Measurements from ENCODE around the gene MORN3.
"Not testable (repeated sequence)": the region's sequence is repeated elsewhere in the genome, so short reads cannot be mapped to it uniquely, and the experiment has no call there.

MORN3 gene

DNA sequence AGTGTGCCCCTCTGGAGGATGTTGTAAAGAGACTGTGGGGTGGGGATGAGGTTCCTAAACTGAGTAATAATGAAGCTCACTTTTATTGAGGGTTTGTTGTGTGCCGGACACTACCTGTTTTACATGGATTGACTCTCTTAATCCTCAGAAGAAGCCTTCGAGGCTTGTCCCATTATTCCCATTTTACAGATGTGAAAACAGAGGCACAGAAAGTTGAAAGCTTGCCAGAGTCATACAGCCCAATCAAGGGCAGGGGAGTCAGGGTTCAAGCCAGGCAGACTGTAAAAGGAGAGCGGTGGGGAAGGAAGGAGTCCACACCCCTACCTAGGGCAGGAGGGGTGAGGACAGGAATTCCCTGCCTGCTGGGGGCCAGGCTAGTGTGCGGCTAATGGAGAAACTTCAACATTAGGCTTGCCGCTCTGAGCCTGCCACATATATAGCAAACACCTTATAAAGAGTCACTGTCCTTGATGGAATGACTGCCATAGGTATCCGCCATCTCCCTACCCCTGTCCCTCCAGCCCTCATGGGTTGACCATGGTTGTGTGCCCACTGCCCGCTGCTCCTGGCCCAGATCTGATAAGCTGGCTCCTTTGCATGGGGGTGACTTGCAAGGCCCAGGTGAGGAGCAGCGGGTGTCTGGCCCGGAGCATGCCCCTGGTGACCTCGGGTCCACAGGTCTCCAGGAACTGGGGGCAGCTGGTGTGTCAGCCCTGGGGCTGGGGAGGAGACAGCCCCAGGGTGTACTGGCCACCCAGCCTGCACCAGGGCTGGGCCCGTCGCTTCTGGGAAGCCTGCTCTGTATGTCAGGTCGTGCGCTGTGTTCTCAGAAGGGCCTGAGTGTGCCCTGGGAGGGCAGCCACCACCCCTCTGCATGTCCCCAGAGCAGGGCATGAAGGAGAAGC, 30.9 kb downstream of the MORN3 start:
- no peak for DNase-seq (ENCODE audit: low read depth)

DNA sequence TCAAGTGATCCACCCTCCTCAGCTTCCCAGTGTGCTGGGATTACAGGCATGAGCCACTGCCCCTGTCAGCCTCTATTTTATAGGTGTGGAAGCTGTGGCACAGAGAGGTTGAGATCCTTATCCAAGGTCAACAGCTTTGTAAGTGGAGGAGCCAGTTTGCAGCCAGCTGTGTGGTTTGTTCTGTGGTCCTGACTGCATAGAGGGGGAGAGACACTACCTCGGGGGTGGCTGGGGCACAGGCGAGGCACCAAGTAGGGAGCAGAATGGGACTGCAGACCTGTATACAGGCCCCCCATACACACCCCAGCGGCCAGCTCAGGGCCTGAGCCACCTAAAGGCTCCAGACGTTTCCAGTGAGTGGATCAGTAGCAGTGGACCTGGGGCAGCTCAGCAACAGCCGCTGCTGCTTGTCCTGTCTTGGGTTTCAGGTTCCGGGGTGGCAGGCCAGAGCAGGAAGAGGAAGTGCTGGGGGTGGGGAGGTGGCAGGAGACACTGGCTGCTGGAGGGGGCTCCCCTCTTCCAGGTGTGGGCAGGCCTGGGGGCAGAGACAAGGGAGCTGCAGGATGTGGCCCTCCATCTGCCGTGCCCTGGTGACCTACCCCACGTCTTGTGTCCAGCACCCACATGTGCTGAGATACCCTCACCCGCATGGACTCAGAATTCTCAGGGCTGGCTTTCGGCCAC, 32.1 kb downstream of the MORN3 start:
- no peak for DNase-seq (ENCODE audit: low read depth)

DNA sequence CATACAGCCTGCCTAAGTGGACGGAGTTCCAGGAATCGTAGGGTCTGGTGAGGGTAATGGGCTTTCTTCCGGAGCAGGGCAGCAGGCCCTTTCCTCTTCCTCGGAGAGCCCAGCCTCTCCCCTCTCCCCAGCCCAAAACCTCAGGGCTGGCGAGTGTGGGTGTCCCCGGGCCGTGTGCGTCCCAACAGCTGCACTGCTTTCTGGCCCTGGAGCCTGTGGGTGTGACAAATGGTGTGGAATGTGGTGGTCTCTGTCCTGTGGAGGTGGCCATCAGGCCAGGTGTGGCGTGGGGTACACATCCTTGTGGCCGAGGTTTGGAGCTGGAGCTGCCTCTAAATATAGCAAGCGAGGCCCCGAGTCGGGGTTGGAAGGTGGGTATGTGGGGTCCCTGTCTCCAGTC, 34.6 kb downstream of the MORN3 start:
- no peak for DNase-seq (ENCODE audit: low read depth)

DNA sequence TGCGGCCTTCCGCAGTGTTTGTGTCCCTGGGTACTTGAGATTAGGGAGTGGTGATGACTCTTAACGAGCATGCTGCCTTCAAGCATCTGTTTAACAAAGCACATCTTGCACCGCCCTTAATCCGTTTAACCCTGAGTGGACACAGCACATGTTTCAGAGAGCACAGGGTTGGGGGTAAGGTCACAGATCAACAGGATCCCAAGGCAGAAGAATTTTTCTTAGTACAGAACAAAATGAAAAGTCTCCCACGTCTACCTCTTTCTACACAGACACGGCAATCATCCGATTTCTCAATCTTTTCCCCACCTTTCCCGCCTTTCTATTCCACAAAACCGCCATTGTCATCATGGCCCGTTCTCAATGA, 35.6 kb downstream of the MORN3 start:
- not testable (repeated sequence) for DNase-seq (ENCODE audit: low read depth)

DNA sequence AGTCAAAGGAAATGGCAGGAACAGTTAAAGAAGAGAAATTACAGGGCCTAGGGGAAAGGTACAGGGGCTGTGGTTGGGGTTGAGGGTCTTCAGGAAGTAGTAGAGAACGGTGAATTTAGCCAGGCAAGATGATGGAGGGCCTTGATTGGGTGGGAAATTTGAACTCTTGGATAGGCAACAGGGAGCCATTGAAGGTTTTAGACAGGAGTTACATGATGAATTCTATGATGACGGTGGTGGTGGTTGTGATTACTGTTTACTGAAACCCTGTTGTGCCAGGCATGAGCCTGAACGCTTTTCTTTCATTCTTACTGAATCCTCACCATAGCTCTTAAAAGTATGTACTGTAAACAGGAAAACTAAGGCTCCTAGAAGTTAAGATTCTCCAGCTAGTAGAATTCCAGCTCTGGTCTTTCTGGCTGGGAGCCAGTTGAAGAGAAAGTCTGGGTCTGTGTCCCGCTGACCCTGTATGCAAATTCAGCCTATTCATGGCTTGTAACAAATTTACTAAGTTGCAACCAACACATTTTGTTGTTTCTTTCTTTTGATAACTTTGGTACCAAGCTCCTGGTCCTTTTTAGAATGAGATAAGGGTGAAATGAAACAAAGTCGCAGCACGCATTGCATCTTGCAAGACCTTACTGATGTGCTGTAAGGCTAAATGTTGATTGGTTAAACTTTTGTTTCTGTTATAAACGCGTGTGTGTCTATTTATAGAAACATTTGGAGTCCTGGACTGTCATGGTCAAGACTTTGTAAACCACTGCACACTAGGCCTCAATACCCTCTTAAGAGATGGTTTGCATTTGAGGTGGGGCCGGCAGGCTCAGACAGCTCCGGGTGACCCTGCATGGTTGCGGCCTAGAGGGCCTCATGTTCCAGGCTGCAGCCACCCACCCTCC, 37.1 kb downstream of the MORN3 start:
- no peak for DNase-seq (ENCODE audit: low read depth)

DNA sequence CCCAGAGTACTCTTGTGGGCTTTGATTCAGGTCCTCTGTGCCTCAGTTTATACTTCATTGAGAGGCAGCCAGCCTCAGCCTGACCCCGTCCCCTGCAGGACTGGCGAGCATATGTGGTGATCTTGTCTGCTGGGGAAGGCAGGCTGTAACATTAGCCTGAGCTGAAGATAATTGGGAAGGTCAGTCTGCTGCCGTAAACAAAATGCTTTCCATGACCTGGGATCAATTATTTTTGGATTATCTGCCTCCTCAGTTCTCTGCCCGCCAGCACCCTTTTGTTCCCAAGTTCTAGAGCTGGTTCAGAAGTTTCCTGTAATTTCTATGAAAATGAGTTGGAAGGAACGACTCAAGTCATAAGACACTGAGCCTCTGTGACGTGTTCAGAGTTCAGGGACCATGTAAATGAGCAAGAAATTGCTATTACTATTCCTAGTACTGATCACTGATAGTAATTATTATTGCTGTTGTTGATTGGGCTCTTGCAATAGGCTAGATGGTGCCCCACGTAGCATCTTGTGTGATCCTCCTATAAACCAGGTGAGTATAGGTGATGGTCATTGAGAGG, 38.6 kb downstream of the MORN3 start:
- DNase-seq (ENCODE audit: low read depth), result no peak

DNA sequence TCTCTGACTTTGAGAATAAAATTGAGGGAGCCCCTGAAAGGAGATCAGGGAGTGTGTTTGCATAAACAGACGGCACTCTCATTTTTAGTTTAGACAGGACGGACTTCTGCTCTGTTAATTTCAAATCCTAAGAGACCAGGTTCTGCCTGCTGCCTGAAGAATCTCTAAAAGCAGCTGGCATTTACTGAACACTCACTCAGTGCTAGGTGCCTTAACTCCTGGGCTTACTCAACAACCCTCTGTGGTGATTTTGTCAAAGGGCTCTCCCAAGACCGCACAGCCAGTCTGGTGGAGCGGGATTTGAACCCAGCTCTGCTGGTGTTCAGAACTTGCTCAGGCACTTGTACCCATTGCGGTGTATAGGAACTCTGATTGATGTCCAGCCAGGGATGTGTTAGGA, 40.9 kb downstream of the MORN3 start:
- DNase-seq (ENCODE audit: low read depth), result no peak

DNA sequence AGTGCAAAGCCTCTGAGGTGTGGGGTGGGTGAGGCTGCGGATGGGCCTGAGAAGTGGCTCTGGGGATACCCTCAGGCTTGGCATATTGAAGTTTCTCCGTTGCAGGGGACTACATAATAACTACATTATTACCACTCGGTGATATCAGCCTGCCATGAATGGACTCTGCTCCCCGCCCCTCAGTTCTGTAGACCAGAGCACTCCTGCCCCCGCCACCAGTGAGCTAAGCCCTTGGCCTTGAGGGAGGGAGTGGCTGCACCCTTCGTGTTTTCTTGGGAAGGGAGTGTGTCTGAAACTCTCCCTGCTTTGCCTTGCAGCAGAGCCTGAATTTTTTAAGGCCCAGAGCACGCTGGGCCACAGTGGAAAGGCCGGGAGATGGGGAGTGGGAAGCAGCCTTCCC, 41.4 kb downstream of the MORN3 start:
- DNase-seq (ENCODE audit: low read depth), result no peak

DNA sequence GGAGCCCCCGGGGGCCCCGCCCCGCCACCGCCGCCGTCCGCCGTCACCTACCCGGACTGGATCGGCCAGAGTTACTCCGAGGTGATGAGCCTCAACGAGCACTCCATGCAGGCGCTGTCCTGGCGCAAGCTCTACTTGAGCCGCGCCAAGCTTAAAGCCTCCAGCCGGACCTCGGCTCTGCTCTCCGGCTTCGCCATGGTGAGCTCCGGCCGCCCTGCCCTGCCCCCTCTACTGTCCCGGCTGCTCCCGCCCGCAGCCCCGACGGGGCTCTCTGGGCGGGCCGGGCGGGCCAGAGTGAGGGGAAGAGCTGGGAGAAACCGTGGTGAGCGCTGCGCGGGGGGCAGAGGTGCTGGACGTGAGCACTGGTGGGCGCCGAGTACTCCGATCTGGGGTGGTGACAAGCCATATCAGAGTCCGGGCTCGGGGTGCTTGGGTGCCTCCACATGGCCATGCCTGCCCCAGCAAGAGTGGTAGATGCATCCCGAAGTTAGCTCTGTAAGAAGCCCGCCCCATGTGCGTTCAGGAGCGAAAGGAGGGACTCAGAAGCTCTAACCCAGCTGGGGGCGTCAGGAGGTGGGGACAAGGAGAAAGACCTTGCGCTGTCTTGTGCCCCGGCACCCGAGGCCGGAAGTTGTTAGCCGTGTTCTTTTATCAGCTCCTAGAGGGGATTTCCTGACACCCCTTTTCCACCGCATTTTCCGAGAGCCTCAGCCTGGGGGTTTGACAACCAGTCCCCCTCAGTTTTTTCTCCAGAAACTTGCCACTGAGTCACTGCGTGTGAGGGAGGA, 42.4 kb downstream of the MORN3 start:
- peak; percentile 72 for DNase-seq (ENCODE audit: low read depth)

DNA sequence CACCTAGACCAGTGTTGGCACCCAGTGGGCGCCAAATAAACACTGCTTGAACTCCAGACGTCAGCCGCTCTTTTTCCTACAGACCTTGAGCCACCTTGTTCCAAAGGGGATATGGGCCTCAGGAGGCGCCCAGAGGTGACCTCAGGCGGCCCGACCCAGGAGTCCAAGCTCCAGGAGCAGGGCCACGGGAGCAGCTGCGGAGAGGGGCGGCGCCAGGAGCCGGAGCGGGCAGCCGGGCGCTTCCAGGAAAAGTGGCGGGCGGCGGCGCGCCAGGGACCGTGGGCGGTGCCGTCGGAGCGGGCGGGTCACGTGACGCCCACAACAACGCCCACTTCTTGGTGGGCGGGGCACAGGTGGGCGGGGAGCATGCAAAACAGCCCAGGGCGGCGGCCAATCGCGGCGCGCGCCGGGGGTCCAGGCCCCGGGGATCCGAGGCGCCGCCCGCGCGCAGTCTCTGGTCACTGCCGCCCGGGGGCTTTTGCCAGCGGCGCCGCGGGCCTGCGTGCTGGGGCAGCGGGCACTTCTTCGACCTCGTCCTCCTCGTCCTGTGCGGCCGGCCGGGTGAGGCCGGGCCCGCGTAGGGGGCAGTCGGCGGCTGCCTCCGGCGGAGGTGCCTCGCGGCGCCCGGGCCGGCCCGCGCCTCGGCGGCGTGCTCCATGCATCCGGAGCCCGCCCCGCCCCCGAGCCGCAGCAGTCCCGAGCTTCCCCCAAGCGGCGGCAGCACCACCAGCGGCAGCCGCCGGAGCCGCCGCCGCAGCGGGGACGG, 43.2 kb downstream of the MORN3 start, which contains the start of gene ORAI1:
TSS of gene ORAI1 (plus strand) at position 444 of the 766 bp plus-strand sequence.
- DNase-seq (ENCODE audit: low read depth), result peak; percentile 93

DNA sequence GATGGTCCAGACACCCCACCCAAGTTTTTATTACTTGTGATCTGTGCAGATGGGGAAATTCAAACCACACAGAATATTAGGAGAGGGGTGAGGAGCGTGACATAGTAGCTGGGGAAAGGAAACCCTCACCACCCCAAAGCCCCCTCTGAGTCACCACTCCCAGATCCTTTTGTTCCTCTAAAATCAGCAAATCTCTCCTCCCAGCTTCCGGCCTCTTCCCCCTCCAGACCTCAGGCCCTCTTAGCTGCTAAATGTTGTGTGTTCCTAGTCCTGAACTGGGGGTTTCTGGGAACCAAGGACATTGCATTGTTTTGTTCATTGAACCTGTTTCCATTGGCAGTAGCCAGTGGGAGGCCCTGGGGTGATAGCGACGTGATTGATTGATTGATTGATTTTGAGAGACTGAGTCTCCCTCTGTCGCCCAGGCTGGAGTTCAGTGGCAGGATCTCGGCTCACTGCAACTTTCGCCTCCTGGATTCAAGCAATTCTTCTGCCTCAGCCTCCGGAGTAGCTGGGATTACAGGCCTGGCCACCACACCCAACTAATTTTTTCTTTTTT, 49.0 kb downstream of the MORN3 start:
- no peak for DNase-seq (ENCODE audit: low read depth)

DNA sequence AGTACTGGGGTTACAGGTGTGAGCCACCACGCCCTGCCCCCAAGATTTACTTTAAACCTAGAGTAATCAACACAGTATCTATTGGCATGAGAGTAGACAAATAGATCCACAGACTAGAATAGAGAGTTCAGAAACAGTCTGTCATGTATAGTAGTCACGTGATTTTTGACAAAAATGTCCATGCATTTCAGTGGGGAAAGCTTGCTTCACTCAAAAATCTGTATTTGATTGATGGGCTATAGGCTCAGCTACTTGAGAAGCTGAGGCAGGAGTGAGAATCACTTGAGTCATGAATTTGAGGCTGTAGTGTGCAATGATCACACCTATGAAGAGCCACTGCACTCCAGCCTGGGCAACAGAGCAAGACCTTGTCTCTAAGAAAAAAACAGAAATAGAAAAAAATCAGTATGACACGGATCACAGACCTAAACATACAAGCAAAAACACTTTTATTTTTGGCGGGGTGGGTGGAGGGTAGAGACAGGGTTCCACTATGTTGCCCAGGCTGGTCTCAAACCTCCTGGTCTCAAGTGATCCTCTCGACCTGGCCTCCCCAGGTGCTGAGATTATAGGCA, 50.7 kb downstream of the MORN3 start:
- no peak for DNase-seq (ENCODE audit: low read depth)

DNA sequence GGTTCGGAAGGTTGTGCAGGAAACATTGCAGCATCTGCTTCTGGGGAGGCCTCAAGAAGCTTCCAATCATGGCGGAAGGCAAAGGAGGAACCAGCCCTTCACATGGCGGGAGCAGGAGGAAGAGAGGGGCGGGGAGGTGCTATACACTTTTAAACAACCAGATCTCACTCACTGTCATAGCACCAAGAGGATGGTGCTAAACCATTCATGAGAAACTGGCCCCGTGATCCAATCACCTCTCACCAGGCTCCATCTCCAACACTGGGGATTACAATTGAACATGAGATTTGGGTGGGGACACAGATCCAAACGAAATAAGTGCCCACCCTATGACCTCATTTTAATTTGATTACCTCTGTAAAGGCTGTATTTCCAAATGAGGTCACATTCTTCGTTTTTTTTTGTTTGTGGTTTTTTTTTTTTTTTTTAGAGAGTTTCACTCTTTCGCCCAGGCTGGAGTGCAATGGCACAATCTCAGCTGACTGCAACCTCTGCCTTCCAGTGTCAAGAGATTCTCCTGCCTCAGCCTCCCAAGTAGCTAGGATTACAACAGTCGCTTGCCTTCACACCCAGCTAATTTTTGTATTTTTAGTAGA, 54.5 kb downstream of the MORN3 start:
- DNase-seq (ENCODE audit: low read depth), result no peak

DNA sequence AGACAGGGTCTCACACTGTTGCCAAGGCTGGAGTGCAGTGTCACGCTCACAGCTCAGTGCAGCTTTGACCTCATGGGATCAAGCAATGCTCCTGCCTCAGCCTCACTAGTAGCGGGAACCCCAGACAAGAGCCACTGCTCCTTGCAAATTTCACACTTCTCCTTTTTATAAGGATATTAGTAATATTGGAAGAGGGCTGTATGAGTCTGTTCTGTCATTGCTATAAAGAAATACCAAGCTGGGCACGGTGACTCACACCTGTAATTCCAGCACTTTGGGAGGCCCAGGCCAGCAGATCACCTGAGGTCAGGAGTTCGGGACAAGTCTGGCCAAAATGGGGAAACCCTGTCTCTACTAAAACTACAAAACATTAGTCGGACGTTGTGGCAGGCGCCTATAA, 56.0 kb downstream of the MORN3 start:
- no peak for DNase-seq (ENCODE audit: low read depth)

DNA sequence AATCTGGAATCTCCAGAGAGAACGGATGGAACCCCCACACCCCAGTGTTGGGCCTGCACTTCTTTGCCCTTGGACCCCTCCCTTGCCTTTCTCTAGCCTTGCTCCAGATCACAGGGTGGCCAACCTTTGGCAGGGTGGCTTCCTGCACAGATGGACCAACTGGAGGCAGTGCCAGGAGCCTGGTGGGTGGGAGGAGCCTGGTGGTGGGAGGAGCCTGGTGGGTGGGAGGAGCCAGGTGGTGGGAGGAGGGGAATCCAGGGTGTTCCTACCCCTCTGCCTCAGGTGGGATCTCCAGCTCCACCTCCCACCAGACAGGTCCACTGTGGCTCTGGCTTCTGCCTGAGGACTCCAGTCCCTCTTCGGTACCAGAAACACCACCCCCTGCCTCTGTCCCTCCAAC, 58.1 kb downstream of the MORN3 start:
- no peak for DNase-seq (ENCODE audit: low read depth)

DNA sequence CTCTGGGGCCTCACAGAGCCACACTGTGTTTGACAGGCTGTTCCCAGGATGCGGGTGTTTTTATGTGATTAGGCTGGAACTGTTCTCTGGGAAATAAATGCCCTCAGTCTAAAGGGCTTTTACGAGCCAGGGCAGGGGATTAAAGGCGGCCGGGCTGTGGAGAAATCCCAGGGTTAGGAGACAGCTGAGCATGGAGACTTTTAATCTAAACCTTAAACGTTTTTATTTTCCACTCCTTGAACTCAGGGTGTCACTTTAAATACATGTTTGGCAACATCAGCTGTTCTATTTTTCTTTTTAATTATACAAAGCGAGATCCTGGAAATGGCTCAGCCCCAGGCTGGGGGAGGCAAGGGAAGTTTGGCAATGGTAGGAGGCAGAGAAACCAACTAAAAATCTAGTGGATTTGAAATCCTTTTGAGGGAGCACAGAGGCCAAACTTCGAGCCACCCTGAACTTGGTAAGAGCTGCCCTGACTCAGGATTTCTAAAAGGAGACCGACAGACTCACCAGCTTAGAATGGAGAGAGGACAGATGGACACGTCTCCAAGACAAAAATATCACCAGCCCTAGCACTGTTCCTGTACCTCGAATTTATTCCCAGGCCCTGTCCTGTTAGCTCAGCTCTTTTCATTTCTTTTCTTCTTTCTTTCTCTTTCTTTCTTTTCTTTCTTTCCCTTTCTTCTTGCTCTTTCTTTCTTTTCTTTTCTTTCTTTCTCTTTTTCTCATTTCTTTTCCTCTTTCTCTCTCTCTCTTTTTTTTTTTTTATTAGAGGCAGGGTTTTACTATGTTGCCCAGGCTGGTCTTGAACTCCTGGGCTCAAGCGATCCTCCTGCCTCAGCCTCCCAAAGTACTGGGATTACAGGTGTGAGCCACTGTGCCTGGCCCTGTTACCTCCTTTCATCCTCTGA, 59.0 kb downstream of the MORN3 start:
- no peak for DNase-seq (ENCODE audit: low read depth)

DNA sequence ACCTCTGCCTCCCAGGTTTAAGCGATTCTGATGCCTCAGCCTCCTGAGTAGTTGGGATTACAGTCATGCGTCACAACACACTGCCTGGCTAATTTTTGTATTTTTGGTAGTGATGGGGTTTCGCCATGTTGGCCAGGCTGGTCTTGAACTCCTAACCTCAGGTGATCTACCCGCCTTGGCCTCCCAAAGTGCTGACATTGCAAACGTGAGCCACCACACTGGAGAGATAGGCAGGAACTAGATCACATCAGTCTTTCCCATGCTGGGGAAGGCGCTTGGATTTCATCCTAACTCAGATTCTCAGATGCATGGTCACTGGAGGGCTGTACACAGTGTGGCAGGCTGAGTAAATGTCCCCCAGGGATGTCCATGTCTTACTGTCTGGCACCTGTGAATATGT, 61.2 kb downstream of the MORN3 start:
- no peak for DNase-seq (ENCODE audit: low read depth)

DNA sequence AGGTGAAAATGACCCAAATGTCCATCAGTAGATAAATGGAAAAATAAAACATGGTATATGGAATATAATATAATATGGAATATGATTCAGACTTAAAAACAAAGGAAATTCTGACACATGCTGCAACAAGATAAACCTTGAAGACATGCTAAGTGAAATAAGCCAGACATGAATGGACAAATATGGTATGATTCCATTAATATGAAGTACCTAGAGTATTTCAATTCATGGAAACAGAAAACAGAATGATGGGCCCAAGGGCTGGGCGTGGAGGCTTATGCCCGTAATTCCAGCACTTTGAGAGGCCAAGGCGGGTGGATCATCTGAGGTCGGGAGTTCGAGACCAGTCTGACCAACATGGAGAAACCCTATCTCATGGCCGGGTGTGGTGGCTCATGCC, 65.9 kb downstream of the MORN3 start:
- no peak for DNase-seq (ENCODE audit: low read depth)
